Limb (tissue), 2 donors: ENCODE results near the gene BLOC1S3.

Experiments
- DNase-seq, 2 donors: peaks; one replicate each; pipeline ENCODE4 v3.0.0-alpha.2; 2016; ENCODE audit errors: extremely low spot score in 2 of 2

BLOC1S3 gene

DNA sequence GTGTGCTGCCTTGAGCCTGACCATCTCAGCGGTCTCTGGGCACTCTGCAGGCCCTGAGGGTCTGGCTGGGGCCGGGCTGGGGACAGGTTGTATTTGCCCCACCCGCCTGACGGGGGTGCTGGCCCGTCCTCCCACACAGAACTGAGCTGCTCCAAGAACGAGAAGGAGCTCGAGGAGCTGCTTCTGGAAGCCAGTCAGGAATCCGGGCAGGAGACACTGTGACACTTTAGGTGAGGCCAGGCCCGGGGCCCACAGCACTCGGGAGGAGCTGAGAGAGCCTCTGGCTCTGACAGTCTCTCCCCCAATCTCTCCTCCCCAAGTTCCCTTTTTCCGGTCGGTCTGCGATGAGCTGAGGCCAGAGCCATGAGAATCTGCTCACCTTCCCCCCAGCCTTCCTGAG is 32.3 kb upstream of the BLOC1S3 start:
- DNase-seq, result no peak

DNA sequence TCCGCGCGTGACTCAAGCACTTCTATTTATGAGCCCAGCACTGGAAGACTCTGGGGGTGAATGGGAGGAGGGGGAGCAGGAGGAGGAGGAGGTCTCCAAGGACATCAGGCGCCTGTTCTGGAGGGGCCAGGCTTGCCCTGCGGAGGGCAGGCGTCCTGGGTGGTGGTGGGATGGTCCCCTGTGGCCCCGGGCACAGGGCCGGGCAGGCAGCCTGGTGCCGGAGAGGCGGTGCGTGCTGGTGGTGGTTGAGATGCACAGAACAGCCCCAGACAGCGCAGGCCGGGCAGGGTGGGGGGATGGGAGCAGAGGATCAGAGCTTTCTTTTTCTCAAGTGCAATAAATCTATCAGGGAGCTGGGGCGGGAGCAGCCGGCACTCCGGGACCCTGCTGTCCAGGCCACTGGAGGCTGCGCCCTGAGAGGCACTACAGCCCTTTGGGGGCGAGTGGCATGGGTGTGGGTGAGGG is 31.8 kb upstream of the BLOC1S3 start:
- DNase-seq, result no peak

DNA sequence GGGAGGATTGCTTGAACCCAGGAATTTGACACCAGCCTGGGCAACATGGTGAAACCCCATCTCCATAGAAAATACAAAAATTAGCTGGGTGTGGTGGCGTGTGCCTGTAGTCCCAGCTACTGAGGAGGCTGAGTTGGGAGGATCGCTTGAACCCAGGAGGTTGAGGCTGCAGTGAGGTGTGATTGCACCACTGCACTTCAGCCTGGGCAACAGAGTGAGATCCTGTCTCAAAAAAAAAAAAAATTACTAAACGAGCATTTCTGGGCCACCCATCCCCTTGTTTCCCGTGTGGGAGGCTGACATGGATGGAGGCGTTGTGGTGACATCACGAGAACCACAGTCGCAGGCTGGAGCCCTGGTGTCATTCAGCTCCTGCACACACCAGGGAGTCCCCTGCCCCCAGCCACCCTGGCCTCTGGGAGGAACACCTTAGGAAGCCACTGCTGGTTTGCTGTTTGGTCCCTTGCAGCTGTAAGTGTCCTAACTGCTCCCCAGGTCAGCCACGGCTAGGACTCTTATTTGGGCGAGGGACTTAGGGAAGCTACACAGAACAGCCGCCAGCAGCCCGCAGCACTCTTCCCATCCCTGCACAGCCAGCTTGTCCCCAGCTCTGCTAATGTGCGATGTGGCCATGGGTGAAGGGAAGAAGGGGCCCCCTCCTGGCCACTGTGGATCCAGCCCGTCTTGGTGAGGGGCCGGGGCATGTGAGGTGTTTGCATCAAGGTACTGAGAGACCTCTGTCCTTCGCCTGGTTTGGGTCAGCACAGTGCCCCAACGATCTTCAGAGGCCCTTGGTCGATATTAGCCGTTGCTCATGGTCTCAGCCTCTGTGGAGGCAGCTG is 30.5 kb upstream of the BLOC1S3 start:
- DNase-seq, result no peak

DNA sequence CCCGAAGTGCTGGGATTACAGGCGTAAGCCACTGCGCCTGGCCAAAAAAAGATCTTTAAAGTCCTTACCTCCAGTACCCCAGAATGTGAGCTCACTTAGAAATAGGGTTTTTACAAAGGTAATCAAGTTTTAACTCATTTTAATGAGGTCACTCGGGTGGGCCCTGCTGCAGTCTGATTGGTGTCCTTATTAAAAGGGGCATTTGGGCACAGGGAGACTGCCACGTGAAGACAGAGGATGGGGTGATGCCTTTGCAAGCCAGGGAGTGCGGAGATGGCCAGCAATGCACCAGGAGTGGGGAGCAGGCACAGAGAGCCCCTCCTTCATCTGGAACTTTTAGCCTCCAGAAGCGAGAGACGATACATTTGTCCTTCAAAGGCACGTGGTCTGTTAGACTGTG is 29.5 kb upstream of the BLOC1S3 start:
- no peak for DNase-seq

DNA sequence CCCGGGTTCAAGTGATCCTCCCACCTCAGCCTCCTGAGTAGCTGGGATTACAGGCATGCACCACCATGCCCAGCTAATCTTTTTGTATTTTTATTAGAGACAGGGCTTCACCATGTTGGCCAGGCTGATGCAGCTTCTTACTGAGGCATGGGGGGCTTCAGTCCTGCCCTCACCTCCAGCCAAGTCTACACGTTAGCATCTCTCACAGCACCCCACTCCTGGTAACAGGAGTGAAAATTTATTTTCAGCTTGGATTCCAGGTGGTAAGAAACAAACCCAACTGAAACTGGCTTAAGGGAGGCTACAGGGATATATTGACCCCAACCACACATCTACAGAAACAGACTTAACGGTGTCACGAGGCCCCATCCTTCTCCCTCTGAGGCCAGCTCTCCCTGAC is 28.4 kb upstream of the BLOC1S3 start:
- DNase-seq, result no peak

DNA sequence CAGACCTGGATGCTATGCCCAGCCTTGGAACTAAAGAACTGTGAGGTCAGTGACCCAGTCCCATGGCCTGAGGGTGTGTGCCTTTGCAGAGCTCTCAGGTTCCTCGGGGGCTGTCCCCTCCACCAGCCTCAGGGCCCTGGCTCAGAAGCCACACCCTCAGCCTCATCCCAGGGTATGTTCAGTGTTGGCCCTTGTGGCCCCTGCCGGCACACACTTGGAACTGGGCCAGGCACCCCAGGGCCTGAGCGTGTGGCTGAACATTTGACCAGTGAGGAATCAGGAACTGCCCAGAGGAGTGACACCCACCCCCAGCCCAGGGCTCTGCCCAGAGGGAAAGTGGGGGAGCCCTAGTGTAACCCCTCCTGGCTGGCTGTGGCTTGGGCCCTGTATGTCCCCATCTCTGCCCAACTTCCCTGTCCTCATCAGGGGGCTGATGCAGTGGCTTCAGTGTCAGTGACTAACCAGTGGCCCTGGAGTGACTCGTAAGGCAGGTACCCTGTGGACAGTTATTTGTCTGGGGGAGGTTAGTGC is 27.8 kb upstream of the BLOC1S3 start:
- DNase-seq, result no peak

DNA sequence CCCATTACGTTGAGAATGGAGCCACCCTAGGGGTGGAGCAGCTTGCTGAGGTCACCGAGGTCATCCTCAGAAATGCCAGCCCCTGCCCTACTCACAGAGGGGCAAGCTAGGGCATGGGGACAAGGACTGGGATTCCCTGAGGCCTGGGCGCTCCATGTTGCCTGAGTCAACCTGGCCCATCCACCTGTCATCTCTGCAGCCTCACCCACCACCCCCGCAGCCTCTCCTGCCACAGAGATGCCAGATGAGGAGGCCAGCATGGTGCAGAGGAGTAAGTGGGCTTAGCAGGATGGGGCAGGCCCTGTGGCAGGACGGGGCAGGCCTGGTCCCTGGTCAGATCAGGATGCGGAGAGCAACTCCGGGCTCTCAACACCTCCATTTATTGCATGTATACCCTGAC is 27.3 kb upstream of the BLOC1S3 start:
- DNase-seq, result no peak

DNA sequence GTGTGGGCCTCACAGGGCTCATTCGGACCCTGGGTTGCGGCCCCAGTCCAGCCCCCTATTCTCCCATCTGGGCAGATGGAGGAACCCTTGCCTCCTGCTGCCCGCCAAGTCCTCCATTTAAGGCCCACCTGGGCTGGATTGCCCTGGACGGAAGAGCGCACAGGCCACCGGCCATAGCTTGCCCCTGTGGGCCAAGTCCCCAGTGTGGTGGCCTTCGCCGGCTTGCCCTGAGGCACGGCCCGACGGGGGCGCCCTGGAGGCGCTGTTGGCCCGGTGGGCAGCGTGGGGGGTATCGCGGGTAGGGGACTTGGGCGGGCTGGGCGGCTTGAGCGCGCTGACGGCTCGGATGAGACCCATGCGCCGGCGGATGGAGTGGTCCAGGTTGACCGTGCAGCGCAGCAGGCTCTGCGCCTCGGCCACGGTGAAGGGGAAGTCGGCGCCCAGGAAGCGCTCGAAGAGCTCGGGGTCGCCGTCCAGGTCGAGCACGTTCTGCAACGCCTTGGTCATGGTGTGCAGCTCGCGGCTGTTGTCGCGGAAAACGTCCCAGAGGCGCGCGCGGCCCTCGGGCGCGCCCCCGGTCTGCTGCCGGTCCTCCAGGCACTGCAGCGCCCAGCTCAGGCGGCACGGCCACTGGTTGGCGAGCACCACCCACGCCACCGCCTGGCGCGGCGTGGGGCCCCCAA is 26.6 kb upstream of the BLOC1S3 start:
- DNase-seq, result no peak

DNA sequence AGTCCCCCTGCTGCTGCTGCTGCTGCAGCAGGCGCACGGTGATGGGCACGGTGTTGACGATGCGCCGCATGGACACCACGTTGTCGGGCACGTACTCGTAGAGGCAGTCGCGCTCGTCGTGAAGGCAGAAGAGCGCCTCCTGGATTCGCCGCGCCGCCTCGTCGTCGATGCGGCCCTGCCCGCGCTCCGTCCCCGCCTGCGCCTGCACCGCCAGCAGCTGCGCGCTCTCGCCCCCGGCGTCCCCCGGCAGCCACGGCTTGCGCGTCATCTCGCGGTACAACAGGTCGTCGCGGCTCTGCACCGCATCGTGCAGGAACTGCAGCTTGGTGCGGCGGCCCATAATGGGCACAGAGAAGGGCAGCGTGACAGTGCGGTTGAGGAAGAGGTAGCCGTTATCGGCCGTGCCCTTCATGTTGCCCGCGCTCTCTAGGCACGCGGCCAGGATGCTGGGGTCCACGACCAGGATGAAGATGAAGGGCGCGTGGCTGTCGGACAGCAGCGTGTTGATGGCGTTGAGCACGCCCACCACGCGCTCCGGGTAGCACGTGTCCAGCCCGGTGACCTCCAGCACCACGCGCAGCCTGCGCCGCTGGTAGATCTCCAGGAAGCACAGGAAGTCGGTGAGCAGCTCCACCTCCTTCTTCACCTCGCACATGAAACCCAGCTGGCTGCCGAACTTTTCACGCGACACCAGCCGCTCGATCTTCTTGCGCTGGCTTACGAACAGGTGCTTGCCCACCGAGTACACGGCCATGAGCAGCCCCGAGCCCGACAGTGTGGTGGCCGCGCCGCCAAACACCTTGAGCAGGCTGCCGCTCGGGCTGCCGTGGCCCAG is 25.9 kb upstream of the BLOC1S3 start:
- peak; percentile 7 to 70 for DNase-seq

DNA sequence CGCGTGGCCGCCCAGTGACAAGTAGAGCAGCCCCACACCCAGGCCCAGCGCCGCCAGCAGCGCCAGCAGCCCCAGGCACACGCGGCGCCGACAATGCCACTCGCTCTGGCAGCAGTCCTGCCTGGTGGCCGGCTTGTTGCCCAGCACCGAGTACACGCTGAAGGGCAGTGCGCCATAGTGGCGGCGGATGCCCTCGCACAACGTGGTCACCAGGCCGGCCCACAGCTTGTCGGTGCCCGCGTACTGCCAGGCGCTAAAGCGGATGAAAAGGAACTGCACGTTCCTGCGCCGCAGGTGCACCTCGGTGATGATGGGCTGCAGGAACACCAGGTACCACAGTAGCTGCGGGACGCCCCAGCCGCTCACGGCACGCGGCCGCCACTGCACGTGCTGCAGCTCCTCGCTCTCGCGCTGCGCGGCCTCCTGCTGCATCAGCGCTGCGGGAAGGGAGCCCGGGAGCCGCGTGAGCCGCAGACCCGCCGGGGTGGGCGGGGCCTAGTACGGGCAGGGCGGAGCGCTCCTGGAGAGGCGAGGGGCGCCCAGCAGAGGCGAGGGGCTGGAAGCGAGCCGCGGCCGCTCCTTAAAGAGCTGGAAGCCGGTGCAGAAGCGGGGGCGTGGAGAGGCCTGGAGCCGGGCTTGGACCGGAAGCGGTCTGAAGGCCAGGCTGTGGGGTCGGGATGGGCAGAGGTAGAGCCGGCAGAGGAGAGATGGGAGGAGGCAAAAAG is 25.1 kb upstream of the BLOC1S3 start:
- DNase-seq, result peak; percentile 36 to 79

DNA sequence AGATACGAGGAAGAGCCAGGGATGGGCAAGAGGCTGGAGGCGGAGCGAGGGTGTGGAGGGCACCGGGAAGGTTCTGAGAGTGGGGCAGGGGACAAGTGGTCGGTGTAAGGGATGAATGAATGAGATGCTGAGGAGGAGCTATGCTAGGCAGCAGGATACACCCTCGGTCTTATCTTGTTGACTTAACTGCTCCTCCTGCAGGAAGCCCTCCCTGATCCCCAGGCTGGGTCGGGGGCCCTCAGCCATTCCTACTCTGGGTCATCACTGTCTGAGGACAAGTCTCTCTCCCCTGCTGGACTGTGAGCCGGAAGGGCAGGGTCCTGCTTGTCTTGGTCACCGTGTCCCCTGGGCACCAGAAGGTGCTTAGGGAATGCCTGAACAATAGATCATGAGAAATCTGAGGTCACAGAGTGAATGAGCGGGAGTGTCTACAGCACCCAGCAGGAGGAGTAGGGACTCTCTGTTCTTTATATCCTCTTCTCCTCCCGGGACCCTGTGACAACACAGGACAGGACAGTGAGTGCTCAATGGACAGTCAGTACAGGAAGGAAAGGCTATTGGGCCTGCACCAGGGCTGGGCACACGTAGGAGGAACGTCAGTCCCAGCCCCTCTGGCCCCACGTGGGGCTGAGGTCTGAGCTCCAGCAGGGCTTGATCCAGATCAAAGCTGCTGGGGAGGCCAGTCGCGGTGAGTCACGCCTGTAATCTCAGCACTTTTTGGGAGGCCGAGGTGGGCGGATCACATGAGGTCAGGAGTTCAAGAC is 24.3 kb upstream of the BLOC1S3 start:
- DNase-seq, result no peak

DNA sequence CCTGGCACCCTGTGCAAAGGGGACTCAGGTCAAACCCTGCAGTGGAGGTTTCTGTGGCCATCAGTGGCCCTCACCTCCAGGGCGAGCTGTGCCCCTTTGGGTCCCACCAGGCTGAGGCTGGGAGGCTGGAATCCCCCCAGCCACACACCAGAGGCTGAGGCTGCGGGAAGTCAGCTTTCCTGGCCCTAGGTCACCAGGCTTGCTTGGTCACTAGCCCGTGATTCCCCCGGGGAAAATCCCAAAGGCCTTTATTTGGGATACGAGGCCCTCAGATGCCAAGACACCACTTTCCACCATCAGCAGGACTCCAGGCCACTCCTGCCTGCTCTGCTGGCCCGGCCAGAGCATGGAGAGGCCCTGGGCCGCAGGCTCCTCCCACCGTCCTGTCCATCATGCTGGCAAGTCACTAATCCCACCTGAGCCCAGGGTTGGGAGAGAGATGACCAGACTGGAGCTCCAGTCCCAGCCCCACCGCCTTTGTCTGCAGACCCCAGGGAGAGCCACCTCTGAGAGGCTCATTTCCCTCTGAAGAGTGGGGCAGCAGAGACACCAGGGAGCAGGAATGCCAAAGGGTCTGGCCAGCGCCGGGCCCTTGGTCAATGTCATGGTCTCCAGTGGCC is 22.5 kb upstream of the BLOC1S3 start:
- no peak for DNase-seq

DNA sequence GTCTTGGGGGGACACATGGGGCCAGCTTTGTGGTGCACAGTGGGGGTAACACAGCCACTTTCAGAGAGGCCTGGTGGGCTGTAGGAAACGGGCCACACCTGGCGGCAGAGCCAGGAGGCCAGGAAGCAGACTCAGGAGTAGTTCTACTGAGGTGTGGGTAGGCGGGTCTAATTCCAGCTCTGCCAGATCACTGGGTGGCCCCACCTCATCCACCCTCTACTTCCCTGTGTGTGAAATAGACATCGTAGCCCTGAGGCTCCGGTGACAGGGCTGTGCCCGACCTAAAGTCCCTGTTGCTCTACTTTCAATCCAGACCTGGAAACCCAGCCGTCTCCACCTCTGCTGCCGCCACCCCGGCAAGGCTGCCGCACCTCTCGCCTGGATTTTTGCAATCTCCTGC is 21.8 kb upstream of the BLOC1S3 start:
- DNase-seq, result no peak

DNA sequence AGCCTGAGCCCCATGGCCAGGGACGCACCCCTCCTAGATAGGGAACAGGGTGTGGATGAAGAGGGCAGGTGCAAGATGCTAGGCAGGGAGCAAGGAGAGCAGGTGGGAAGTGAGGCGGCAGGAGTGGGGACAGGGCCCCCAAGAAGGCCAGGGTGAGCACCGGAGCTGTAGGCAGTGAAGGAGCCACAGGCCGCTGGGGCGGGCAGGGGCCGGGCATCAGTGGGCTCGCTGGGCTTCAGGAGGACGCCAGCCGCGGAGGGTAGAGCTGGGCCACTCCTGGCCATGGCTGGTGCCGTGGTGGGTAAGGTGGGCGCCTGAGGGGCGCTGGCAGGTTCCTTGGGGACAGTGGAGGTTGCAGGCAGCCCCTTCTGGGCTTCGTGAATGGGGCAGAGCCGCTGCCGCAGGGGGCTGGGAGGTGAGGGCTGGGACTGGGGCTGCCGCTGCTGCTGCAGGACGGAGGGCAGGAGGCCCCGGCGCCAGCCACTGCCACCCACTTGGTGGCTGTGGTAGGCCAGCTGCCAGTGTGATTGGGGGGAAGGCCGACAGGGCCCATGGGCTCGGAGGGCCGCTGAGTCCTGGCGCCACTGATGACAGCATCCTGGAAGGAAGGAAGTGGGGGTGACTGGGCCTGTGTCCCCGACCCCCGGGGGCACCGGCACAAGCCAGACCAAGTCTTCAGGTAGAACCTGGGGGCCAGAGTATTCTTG is 19.9 kb upstream of the BLOC1S3 start:
- no peak for DNase-seq

DNA sequence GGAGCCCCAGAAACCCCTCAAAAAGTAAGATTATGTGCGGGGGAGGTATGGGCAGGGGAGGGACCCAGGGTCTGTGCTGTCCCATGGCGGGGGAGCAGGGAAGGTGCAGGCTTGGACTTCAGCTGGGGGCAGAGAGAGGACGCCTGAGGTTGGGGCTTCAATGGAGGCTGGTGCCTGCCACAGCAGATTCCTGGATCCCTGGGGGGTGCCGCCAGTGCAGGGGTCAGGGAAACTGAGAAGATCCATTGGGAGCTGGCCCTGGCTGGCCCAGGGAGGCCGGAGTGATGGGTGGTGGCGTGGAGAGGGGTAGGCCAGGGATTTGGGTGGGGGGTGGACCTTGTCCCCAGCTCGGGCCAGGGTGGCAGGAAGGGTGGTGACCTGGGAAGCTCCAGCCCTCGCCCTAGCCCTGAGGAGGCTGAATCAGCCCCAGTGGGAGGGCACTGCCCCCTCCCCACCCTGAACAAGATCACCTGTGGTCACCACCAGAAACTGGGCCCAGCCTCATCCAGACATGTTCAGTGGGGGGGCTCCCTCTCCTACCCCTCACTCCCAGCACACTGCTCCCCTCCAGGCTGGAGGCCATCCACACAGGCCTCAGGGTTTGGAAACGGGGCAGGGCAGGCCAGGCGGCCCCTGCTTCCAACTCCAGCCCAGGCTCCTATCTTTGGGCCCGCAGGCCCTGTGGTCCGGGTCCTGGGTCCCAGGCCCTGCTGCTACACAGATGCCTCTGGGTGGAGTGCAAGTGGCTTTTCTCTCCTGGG is 19.2 kb upstream of the BLOC1S3 start:
- DNase-seq, result no peak

DNA sequence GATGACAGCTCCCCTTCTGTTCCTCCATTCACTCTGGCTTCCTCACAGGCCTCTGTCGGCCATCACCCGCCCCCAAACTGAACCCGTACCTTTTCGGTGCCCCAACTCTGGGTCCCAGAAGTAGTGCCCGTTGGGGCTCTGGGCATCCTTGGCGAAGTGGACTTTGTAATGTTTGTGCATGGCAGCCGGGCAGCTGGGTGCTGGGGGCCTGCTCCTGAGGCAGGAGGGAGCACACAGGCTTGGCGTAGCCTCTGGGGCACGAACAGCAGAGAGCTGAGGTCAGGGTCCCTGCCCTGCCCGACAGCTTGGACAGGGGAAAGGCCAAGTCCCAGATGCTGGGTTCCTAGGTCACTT is 18.6 kb upstream of the BLOC1S3 start:
- no peak for DNase-seq

DNA sequence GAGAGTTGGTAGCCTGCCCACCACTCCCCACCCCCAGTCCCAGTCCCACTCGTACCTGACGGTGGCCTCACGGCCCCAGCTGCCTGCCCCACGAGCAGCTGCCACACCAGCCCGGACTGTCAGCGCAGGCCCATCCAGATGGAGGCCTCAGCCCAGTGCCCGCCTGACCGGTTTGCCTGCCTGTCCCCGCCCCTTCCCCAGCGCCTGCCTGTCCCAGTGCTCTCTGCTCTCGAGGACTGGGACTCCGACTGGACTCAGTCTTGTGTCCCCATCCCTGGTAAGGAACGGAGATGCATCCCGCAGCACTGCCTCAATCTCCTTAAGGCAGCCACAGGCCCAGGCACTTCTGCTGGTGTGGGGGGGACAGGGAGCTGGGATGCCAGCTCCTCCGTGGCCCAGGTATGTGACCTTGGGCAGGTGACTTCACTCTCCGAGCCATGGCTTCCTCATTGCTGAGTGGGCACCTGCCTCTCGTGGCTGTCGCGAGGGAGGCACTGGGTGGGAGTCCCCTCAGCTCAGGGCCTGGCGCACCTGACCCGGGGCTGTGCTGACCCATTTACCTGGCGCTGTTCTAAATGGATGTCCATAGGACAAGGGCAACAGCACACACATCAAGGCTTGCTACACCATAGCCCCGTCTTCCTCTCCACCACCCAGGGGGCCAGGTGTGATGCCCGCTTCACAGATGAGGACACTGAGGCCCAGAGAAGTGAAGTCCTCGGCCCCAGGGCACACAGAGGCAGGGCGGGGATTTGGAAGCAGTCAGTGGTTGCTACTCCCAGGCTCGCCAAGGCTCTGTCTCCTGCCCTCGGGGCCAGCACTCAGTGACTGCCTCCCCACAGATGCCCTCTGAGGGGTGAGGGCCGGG is 17.5 kb upstream of the BLOC1S3 start, which contains the start of gene NKPD1:
Gene NKPD1, minus strand, starts transcription at position 113 of the 868 bp plus-strand sequence. CDS start 832 bp downstream, outside the sequence.
- DNase-seq, result peak in 1 of 2 donors; percentile 26
